Right hindlimb (tissue), 1 donor: ENCODE measurements around the gene C6orf52.

Source experiments
- DNase-seq: peaks from one replicate; pipeline ENCODE4 v3.0.0-alpha.2; 2018

Gene C6orf52

DNA sequence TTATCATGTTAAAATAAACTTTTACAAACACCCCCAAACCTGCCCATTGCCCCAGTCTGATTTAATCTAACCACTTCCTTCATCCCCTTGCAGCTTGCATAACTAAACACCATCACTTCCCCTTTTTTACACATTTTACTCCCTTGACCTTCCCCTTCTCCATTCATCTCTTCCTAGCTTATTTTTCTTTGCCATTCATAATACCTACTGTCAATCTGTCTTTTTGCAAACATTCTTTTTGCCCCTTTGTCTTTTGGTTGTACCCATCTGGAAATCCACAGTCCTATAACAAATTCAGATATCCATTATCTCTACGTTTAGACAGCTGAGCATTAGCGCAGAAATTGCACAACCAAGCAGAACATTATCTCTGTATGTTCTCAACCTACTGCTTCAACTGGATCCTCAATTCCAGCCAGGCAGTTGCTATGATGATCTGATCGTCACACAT lies 51.2 kb downstream of the C6orf52 start:
- no peak for DNase-seq

DNA sequence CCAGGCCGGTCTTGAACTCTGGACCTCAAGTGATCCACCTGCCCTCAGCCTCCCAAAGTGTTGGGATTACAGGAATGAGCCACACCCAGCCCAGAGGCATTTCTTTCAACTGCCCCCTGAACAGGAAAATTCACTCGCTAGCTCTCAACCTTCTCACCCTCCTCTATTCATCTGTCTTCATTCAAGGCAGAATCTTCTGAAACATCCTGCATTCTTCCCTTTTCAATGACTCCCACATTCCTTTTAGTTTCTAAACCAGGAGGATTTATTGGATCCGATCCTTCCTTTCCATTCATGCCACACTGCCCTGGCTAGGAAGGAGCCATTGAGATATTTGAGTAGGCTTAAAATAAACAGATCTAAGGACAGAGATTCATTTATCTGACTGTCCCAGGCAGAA lies 52.9 kb downstream of the C6orf52 start:
- DNase-seq, result no peak

DNA sequence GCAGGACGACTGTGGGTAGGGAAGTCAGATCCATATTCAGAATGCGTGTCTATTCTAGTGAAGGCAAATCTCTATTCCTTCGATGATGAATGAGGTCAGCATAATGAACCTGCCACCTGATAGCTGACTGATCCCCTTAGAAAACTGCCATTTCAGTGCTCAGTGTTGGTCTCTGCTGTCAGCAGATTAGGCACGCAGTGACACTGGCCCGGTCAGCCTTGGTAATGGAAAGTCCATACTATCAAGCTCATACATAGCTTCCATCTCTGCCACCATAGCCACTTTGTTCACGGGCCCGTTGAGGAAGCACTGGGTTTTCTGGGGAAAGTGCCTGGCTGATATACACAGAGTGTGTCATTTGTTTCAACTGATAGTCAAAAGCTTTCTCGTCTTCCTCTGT lies 54.0 kb downstream of the C6orf52 start:
- DNase-seq, result no peak

DNA sequence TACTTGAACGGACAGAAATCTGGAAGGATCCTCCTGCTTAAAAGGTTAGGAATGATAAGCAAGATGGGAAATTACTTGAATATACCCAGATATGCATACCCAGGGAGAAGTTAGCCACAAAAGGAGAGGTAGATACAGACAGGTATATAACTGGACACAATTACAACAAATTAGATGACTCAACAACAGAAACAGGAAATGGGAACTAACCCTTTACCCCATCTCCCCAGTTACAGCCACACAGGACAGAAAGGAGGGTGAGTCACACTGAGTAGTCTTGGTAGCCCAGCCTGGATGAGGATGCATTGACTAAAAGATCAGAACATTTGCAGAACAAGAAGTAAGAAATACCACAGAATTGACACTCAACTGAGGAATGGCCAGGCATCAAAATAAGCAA lies 61.2 kb downstream of the C6orf52 start:
- no peak for DNase-seq

DNA sequence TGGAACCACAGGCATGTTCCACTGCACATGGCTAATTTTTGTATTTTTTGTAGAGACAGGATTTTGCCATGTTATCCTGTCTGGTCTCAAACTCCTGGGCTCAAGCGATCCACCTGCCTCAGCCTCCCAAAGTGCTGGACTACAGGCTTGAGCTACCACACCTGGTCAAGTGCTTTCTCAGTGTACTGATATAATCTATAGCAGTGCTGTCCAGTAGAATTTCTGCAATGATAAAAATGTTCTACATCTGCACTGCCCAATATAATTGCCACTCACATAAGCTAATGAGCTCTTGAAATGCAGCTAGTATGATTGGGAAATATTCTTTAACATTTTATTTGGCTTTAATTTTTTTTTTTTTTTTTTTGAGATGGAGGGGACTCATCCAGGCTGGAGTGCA lies 64.2 kb downstream of the C6orf52 start:
- no peak for DNase-seq

DNA sequence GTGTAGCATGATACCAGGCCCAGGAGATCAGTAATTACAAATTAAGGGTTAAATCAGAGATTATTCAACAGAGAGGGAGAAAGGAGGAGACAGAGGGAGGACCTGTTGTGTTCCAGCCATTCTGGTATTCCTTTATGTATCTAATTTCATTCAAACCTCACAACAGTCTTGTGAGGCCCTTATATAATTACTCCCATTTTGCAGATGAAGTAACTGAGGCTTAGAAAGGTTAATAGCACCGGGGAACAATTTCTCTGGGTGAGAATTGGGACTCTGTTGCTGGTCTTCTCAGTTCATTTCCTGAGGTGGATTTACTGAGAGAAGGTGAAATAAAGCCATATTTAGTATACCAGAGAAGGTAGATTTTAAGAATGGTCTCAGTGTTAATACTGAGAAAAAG lies 66.6 kb downstream of the C6orf52 start:
- no peak for DNase-seq

DNA sequence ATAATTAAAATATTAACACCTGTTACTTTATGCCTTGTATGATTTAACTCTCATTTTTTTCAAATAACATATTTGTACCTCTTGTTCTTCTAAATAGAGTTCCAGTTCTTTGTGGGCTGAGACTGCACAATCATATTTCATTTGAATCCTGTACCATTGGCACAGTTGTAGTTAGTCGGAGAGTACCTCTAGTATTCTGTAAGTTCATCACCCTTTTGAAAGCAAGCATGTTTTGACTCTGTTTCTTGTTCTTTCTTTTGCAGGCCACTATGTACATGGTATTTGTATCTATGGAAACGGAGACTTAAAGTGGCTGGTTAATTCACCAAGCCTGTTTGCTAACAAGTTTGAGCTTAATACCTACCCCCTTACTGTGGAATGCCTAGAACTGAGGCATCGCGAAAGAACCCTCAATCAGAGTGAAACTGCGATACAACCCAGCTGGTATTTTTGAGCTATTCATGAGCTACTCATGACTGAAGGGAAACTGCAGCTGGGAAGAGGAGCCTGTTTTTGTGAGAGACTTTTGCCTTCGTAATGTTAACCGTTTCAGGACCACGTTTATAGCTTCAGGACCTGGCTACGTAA lies 68.2 kb downstream of the C6orf52 start:
- no peak for DNase-seq

DNA sequence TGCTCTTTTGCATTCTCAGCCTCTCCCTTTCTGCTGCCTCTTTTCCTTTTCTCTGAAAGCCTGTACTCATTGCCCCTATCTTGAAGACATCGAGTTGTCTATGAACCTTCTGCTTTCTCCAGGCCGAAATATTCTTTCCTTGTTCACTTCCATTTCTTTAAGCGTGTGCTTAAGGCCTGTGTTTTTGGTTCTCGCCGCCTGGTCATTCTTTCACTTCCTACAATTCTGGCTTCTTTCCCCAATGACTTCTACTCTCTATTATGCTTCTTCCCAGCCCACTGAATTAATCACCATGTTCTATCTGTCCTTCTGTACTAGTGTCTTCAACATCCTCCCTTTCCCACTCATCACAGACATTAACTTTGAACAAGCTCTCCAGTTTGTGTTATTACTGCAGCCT lies 69.6 kb downstream of the C6orf52 start:
- DNase-seq, result no peak

DNA sequence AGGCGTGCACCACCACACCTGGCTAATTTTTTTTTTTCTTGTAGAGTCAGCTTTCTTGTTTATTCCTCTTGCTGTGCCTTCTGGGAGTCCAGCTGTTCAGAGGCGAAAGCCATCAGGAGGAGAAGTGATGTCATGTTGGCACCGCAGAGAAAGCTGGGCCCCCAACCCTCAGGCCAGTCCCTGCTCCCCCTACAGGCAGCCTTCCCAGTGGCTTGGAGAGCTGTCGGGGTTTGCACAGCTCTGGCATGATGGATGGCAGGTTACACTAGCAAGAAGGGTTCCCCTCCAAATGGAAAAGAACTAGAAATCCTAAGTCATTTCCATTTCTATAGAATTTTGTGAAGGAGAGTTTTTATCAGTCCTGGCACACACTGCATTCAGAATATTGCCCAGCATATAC lies 72.6 kb downstream of the C6orf52 start:
- DNase-seq, result no peak
